OCI-LY7 (cell line): Measurements from ENCODE around the gene RBM17.

ENCODE experiments used
- EZH2phosphoT487 ChIP-seq: fragments of 200-600 bp; sonication (generic); IDR thresholded peaks from 2 replicates; pipeline ENCODE4 v1.6.1; 2018; ENCODE audit warnings: low read depth, borderline replicate concordance, mild to moderate bottlenecking, mixed run types, antibody characterized with exemption, low read length, moderate library complexity, mixed read lengths
- TF ChIP-seq, protein P1 (sequence below): fragments of 200-600 bp; sonication (generic); conservative IDR thresholded peaks from 2 replicates; pipeline ENCODE4 v1.5.1; 2014; ENCODE audit warnings: mild to moderate bottlenecking, antibody characterized with exemption, low read length, moderate library complexity, mixed read lengths

DNA sequence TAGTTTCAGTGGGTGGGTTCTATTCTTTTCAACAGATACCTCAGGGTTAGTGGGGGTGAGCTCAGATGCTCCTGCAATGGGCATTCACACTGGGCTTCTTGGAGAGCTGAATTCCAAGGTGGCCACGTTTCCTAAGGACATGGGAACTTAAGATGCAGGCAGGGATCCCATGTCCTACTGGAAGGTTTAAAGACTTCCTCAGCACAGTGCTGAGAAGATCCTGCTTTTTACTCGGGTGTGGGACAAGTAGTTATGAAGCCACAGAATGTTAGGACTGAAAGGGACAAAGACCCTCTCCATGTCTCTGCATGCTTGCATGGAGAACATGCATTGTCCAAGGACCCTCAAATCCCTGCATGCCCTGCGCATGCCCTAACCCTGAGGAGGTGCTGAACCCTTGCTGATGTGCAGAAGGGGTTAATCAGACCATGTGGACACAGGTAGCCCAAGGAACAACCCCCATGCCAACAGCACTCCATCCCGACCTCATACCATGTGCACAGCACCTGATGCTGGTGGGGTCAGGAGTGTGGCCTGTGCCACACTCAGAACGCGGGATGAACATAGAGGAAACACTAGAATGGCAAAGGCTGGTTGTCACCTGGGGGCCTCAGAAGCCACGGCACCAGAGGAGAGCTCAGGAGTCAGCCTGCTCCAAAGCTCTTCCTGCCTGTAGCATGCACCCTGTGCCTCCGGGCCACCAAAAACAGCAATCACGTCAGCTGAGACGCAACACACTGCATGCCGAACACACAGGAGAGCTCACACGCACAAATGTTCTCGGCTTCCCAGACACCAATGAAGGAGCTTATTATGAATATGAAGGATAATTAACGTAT is 41.8 kb upstream of the RBM17 start:
- TF ChIP-seq, protein P1, sequence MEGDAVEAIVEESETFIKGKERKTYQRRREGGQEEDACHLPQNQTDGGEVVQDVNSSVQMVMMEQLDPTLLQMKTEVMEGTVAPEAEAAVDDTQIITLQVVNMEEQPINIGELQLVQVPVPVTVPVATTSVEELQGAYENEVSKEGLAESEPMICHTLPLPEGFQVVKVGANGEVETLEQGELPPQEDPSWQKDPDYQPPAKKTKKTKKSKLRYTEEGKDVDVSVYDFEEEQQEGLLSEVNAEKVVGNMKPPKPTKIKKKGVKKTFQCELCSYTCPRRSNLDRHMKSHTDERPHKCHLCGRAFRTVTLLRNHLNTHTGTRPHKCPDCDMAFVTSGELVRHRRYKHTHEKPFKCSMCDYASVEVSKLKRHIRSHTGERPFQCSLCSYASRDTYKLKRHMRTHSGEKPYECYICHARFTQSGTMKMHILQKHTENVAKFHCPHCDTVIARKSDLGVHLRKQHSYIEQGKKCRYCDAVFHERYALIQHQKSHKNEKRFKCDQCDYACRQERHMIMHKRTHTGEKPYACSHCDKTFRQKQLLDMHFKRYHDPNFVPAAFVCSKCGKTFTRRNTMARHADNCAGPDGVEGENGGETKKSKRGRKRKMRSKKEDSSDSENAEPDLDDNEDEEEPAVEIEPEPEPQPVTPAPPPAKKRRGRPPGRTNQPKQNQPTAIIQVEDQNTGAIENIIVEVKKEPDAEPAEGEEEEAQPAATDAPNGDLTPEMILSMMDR, result no peak
- TF ChIP-seq EZH2phosphoT487, result no peak
